ENCODE measurements around the gene ALDH1B1. TPM values are rescaled to one million over a fixed set of nuclear protein-coding genes. Genes with fewer than 3 reads are reported as not detected.

The ALDH1B1 gene
- total and polyA plus RNA-seq, 2 of the 13 experiments (the other 11 are each of a cell fraction or from before 2014, with no cell fraction given), result 45.1 to 125 TPM

DNA sequence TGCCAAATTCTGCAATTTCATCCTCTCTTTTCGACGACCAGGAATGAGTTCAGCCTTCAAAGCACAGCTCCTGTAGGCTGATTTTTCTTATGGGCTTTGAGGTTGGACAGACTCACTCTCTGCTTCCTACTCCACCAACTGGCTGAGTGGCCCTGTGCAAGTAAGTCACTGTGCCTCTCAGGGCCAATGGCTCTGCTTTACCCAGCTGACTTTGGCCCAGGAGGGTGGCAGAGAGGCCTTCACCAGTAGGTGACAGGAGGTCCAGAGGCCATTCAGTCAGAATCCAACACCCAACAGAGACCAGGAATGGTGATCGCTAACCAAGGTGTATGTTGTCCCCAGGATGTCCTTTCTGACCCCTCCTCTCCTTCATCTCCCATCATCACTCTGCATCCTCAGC is 49.5 kb upstream of the ALDH1B1 start:
- CTCF ChIA-PET (ENCODE audit: low intra/inter-chr PET ratio, low total read pairs), result no interaction called here
- in situ Hi-C loops (cut with HindIII; ENCODE audit: extremely low pct_ligation_motif_present, low pct_unique_long_range_greater_than_20kb), result no loop called here
- H3K27me3 ChIP-seq (ENCODE audit: control insufficient read depth in 1 of 2, insufficient read depth in 2 of 2, low read length in 2 of 2), result peaks cover 6 to 26% of the 10 kb centered on the region in 2 experiments; a peak in 3 of 5 replicates
- H3K9me3 ChIP-seq (ENCODE audit: low read length), result no peaks in the 10 kb centered on the region
- no peak overlapping the region for H2AFZ ChIP-seq (ENCODE audit: low read length)
- H3K4me1 ChIP-seq (ENCODE audit: insufficient read depth, low read length), result peaks cover 11% of the 10 kb centered on the region; the same call in 1 of the 2 replicates
- no TSS peak for BruUV-seq (replicated peaks)
- H3K4me3 ChIP-seq (replicated peaks in 1 of 3; ENCODE audit: insufficient read depth in 1 of 3, low read depth in 2 of 3, low read length in 3 of 3), result no peak overlapping the region
- 47% methylated on average over 3 of the region's 3 CpGs for WGBS (ENCODE audit: low lambda C conversion rate)
- H3K27ac ChIP-seq (ENCODE audit: extremely low read length, insufficient read depth, low read length), result no peak overlapping the region
- no peaks in the 10 kb centered on the region for H4K20me1 ChIP-seq (ENCODE audit: insufficient read depth, low read length)
- no peaks in the 10 kb centered on the region for H3K36me3 ChIP-seq (replicated peaks in 1 of 2; ENCODE audit: control insufficient read depth in 1 of 2, insufficient read depth in 2 of 2, low read length in 2 of 2)
- TF ChIP-seq, protein P1, sequence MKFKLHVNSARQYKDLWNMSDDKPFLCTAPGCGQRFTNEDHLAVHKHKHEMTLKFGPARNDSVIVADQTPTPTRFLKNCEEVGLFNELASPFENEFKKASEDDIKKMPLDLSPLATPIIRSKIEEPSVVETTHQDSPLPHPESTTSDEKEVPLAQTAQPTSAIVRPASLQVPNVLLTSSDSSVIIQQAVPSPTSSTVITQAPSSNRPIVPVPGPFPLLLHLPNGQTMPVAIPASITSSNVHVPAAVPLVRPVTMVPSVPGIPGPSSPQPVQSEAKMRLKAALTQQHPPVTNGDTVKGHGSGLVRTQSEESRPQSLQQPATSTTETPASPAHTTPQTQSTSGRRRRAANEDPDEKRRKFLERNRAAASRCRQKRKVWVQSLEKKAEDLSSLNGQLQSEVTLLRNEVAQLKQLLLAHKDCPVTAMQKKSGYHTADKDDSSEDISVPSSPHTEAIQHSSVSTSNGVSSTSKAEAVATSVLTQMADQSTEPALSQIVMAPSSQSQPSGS (CRISPR knock-in tag; IDR thresholded peaks at IDR 0.05), result no peak
- no peak for TF ChIP-seq ZFP36L1 (CRISPR knock-in tag; IDR thresholded peaks at IDR 0.05)
- TF ChIP-seq ATF5 (CRISPR knock-in tag; IDR thresholded peaks at IDR 0.05; ENCODE audit: low read depth), result no peak
- no peak for TF ChIP-seq ZNF597 (CRISPR knock-in tag; IDR thresholded peaks at IDR 0.05)
- TF ChIP-seq NFE2L1 (CRISPR knock-in tag; IDR thresholded peaks at IDR 0.05; ENCODE audit: borderline replicate concordance), result no peak
- no peak for TF ChIP-seq JUNB (CRISPR knock-in tag; IDR thresholded peaks at IDR 0.05; ENCODE audit: borderline replicate concordance)
- no peak for TF ChIP-seq E2F1 (CRISPR knock-in tag; IDR thresholded peaks at IDR 0.05)
- no peak for TF ChIP-seq ZSCAN25 (CRISPR knock-in tag; IDR thresholded peaks at IDR 0.05)
- TF ChIP-seq ZNF766 (CRISPR knock-in tag; IDR thresholded peaks at IDR 0.05; ENCODE audit: borderline replicate concordance), result no peak
- TF ChIP-seq CHD4 (IDR thresholded peaks at IDR 0.05; ENCODE audit: borderline replicate concordance, low read length), result no peak
- TF ChIP-seq, protein P2, sequence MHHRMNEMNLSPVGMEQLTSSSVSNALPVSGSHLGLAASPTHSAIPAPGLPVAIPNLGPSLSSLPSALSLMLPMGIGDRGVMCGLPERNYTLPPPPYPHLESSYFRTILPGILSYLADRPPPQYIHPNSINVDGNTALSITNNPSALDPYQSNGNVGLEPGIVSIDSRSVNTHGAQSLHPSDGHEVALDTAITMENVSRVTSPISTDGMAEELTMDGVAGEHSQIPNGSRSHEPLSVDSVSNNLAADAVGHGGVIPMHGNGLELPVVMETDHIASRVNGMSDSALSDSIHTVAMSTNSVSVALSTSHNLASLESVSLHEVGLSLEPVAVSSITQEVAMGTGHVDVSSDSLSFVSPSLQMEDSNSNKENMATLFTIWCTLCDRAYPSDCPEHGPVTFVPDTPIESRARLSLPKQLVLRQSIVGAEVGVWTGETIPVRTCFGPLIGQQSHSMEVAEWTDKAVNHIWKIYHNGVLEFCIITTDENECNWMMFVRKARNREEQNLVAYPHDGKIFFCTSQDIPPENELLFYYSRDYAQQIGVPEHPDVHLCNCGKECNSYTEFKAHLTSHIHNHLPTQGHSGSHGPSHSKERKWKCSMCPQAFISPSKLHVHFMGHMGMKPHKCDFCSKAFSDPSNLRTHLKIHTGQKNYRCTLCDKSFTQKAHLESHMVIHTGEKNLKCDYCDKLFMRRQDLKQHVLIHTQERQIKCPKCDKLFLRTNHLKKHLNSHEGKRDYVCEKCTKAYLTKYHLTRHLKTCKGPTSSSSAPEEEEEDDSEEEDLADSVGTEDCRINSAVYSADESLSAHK (CRISPR knock-in tag; IDR thresholded peaks at IDR 0.05; ENCODE audit: borderline replicate concordance), result no peak
- TF ChIP-seq ZNF552 (CRISPR knock-in tag; IDR thresholded peaks at IDR 0.05; ENCODE audit: borderline replicate concordance), result no peak
- TF ChIP-seq CHCHD3 (CRISPR knock-in tag; IDR thresholded peaks at IDR 0.05), result no peak
- TF ChIP-seq SOX5 (CRISPR knock-in tag; IDR thresholded peaks at IDR 0.05; ENCODE audit: borderline replicate concordance), result no peak
- no peak for TF ChIP-seq PAF1 (CRISPR knock-in tag; IDR thresholded peaks at IDR 0.05)
- POLR2A ChIA-PET, result interaction anchor here (0.9 kb wide), 1 partner anchor 9 kb away, joined by 3 read pairs; no protein-coding TSS in a partner anchor
- no peak for FAIRE-seq
- intact Hi-C loops (cut with micrococcal nuclease; ENCODE audit: unreplicated experiment), result no loop called here
- H3K4me2 ChIP-seq (ENCODE audit: low read depth, low read length), result no peak overlapping the region
- no peak for ATAC-seq
- no peaks in the 10 kb centered on the region for H3K79me2 ChIP-seq (ENCODE audit: insufficient read depth, low read length)
- no peak for DNase-seq (ENCODE audit: low spot score)
- no peak overlapping the region for H3K9ac ChIP-seq (ENCODE audit: insufficient read depth, low read depth, low read length)

Data from HepG2 (cell line).